HG03135 (cell line): ENCODE results near the gene PRKN.

ENCODE experiments used
- ATAC-seq: cut with Tn5 transposase; IDR thresholded peaks from one replicate; pipeline ENCODE4 v1.9.1; 2021; ENCODE audit warnings: mild to moderate bottlenecking, moderate library complexity; ENCODE audit not compliant: unreplicated experiment

The PRKN gene

DNA sequence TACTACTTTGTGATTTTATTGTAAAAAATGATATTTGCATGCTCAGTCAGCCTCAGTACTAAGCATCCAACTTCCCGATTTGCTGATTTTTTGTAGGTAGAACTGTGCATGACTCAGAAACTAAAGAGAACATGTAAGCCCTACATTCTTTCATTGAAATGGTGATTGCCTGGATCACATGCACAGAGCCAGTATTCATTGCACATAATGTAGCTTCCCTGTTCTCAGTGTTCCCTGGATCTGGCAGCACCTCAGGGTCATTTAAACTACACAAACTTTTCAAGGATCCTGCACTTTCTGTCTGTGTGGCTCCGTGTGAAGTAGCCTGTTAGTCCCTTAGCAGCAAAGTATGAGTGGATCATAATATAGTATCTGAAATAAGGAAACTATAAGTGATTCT, 1030.8 kb downstream of the PRKN start:
- ATAC-seq, result no peak

DNA sequence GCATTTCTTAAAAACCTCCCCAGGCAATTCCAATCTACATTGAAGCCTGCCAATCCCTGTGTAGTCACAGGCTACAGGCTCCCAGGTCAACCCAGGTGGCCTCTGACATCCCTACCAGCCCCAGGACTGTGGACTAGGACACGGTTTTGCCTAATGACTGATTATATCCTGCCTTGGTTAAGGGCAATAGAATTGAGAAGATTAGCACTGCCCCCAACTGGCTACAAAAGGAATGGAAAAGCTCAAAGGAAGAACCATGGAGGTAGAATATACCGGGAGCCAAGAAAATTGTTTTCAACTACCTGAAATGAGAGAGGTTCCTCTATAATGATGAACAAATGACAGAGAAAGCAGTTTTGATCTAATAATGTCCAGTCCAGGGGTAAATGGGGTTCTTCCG, 1032.6 kb downstream of the PRKN start:
- ATAC-seq, result no peak

DNA sequence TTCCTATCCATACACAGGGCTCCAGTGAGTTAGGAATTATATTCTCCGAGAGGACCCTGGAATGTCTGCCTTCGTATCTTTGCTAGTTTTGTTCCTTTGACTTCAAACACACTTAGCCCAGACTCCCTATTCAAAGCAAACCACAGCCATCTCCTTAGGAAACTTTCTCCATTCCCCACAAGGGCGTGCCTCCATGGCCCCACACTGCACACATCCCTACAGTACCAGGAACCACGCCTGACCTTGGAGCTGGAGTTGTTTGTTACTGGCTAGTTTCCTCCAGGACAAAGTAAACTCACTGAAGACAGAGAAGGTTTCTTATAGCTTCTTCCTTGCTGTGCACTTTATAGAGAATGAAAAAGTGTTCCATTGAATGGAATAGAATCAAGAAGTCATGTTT, 1040.9 kb downstream of the PRKN start:
- ATAC-seq, result no peak

DNA sequence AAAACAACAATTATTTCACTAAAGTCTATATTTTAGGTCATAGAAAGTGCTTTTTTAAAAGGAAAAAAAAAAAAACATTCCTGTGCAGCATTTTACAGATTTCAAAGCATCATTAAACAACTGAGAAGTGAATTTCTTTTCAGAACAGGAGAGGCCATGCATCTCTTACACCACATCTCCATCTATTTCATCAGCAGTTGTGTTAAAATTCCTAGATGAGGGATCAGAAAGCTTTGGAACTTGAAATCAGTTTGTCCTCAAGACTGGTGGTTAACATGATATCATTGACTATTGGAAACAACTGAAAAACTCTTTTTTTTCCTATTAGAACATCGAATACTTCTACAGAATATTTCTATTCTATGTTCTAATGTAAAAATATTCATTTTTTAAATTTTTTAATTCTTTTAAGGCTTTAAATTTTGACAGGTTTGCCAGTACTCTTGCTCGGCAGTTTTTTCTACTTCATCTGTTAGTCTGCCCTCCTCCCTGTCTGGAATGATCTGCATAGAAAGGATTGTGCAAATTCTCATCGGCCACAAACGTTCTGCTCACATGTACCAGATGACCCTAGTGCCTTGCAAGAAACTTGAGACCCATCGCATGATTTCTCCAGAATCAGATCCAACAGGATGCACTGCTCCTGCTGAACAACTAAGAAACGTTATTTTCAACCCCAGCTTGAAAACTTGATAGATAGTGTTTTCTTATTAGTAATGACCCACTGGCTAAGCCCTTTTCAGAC, 1042.7 kb downstream of the PRKN start:
- no peak for ATAC-seq

DNA sequence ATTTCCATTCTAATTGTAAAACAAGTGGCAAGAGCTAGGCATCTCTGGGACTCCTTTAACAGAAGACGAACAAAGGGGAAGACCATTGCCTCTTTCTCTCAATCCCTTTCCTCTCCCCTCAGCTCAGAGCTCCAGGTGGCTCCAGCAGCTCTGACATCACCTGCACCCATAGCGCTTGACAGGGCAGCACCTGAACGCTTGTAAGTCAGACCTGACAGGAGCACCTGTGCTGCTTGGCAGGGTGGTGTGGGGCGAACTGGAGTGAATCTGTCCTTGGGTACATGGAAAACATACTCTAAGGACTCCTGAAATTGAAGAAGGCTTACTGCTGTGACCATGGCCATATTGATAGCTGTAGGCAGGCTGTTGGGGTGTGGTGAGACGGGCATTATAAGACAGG, 1044.2 kb downstream of the PRKN start:
- no peak for ATAC-seq

DNA sequence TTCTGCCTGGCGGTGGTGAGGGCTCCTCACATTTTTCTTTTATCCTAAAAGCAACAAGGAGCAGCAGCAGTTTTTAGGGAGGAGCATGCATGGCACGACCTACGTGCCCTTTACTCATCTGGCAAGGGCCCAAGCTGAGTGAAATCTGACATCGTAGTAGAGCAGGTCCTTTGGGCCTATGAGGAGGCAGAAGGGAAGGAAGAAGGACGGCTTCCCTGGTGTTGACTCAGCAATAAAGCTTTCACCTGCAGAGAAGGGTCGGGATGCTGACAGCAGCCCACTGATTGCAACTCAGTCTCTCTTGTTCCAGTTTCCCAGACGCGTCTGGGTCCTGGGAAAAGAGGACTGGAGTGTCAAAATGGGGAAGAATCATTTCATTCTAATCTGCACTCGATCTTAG, 1044.6 kb downstream of the PRKN start:
- ATAC-seq, result no peak

DNA sequence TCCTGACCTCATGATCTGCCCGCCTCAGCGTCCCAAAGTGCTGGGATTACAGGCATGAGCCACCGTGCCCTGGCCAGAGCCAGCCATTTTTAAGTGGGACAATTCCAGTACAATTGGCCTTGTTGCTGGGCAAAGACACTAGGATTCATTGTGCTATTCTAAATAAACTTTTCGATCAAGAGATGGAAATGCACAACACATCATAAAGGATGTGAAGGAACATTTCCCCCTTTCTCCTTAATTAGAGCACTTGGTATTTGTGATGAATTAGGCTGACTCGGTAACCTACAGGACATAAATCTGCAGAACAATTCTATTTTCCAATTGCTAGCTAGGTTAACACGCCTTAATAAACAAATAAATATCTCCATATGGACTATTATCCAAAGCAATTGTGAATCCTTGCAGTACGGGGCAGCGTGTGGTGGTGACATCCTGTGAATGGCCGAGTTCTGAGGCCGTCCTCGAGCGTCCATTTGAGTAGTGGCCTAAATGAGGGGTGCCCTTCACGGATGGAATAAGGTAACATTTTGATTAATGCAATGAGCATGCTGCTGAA, 1047.5 kb downstream of the PRKN start:
- ATAC-seq, result no peak

DNA sequence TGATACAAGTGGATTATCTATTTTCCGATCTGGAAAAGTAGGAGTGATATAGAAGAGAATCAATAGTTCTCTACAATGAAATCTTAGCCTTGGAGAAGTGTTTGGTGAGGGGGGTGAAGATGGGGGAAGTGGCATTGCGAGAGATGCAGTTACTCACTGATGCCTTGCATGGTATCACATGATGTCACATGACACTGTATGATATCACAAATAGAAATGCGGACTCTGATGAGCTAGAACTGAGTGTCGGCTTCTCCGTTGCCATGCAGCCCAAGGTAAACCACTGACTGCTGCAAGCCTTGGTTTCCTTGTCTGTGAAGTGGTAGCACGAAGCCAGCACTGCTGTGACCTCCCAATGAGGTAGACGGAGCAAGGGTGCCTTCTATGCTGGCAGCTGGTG, 1050.4 kb downstream of the PRKN start:
- no peak for ATAC-seq

DNA sequence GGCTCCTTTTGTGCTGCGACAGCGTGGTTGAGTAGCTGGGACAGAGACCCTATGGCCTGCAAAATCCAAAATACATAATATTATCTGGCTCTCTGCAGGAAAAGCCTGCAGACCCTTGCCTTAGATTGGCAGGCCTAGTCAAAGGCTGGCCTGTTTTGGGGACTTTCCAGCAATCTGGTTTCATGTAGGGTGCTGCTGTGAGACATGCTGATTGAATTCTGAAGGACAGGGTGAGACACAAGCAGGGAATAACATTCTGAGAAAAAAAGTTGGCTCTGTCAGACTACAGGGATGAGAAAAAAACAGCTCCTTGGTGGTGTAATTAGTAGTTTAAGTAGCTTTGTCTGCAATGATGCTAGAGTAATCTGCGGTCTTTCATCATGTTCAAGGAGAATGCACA, 1051.0 kb downstream of the PRKN start:
- no peak for ATAC-seq

DNA sequence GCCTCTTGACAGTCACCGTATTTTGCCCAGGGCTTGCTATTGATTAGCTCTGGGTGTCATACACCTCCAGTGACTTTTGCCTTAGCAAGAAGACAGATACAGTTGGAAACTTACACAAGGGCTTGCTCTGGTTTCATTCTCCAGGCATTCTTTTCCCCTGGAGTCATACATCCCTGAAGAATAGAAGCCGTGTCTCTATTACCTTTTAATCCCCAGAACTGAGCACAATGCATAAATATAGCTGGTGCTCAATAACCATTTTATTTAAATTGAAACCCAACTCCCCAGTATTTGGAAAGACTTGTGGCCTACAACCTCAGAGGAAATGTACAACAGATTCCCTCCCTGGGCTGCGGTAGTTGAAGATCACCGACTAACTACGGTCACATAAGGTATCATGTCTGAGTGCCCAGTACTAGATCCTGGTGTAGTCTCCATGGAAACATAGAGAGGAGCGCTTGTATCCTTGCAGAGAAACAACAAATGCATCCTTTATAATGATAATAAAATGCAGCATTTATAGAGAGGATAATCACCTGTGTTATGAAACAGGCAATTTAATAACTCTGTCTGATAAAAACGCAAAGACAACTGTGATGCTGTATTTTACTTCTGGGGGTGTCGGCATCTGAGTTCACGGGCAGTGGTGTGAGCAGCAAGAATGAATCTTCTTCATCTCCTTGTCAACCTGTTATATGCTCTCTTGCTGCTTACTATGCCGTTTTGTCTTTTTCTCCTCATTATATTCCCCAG, 1052.5 kb downstream of the PRKN start:
- no peak for ATAC-seq

DNA sequence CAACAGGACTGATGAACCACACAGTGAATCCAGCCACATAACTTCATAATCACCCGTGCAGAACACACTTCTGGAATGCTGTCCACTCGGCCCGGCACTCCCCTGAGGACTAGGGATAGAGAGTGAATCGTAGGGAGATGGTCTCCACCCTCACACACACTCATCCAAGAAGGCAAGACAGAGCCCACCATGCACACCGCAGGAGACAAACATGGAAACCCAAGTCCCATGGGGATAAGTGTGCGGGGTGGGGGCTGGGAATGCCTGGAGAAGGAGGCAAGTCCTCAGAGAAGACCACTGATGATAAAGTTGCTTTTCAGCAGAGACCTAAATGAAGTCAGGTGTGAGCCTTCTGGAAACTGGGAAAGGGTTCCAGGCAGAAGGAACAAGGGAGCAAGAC, 1054.5 kb downstream of the PRKN start:
- no peak for ATAC-seq

DNA sequence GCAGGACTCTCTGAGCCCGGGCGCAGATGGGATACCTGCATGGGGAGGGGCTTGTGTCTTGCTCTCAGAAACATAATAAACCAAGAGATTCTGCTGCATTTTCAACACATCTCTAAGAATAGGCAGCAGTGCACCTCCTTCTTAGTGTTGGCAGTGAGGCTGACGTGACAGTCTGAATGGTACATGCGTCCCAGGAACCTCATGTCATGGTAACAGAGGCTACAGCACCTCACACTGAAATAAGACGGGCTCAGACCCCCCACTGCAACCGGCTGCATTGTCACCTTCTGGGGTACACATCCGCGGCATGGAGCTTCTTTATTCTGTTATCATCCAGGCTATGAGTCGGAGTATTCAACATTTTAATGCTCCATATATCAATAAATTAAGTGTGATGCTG, 1056.4 kb downstream of the PRKN start:
- ATAC-seq, result no peak

DNA sequence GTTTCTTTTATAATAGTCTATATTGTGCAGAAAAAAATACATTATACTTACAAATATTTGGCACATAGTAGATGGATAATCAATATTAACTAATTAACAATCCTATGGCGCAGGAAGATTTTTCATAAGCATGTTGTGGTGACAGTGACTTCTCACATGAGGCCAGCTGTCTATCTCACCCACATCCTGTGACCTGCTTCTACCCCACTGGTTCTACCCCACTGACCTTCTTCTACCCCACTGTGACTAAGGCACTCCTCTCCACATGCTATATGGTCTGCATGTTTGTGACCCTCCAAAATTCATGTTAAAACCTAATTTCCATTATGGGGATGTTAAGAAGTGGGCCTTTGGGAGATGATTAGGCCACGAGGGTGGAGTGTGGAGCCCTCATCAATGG, 1058.9 kb downstream of the PRKN start:
- no peak for ATAC-seq

DNA sequence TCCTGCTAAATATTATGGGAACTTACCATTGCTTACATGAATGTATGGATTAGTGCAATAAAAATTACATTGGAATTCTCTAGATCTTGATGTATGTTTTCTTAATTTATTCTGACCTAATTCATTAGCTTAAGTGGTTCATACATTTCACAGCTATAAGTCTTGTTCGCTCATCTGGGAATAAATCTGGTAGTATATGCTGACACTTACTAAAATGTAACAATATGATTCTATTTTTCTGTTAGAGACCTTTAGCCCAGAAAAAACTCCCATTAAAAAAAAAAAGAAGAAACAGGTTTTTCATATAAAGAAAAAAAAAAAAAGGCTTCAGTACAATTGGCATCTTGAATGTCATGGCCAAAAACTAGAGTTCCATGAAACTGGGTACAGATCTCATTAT, 1059.6 kb downstream of the PRKN start:
- ATAC-seq, result no peak

DNA sequence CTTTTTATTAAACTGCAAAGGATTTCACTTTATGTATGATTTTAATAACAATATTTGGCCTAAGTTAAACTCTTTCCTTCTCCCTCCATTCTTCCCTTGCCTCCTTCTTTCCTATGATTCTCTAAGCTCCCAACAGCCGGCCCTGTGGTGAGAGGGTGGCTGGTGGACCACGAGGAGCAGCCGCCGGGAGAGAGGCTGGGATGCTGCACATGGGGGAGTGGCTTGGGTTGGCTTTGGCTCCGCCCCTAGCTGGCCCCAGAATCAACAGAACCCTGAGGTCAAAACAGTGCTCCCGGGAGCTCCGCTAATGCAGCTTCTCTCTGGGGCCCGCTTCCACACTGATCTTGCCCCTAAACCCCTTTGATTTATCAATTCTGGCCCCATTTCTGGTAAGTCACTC, 1063.9 kb downstream of the PRKN start:
- ATAC-seq, result no peak

DNA sequence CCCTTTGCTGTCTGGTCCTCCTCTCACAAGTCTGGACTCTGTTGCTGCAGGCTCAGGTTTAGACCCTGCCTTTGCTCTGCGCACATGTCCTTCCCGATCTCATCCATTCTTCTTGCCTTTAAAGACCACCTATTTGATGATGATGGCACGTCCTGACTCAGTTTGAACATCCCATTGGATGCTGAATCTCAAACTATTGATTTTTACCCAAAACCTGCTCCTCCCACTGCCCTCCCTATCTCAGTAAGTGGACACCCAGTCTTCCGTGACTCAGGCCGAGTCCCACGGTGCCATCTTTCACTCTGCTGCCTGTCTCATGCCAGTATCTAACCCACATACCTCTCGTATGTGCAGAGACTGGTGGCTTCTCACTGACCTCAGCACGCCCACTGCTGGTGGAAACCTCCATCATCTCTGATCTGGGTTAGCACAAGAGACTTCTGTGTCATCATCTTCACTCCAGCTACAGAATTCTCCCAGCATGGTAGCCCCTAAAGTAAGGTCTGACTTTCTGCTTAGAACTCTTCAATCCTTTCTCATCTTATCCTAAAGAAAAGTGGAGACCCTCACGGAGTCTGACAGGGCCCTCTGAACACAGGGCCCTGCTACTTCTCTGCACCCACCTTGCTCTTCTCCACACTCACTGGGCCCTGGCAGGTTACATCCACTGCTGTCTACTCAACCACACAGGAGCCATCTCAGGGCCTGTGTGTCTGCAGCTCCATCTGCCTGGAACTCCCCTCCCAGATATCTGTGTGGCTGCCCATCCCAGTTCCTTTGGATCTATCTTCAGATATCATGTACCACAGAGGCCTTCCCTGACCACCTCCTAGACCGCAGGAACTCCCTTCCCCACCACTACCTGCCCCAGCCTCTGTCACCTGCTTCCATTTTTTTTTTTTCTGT, 1066.6 kb downstream of the PRKN start:
- no peak for ATAC-seq

DNA sequence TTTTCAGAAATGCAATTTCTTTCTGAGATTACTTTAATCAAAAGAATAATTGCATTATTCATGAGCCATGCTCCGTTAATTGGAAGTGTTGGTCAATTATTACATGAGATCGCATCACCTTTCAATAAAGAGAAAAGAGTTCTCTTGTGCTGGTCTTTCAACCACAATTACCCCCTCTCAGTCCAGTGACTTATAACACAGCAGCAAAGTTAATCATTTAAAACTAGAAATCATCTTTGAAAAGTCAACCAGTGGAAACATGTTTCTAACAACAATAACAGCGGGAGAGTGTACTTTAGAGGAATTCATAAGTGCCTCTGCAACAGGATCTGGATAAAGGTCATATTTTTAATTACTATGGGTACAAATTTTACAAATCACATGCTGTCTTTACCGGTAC, 1069.4 kb downstream of the PRKN start:
- ATAC-seq, result no peak

DNA sequence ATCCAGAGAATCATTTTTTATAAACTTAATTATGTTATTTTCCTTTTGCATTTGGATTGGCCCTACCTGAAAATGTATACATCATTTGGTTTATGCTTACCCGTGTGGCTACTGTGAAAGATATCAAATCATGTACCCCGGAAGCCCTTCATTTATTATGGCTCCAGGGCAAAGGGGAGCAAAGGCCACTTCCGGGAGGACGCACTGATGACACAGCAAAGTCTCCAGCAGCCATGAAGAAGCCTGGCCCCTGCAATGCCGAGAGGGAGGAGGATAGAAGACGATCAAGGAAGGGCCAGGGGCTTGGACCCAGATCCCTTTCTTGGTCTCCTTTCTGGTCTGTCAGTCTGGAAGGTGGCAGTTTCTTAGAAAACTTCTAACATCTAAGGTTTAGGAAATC, 1073.4 kb downstream of the PRKN start:
- no peak for ATAC-seq

DNA sequence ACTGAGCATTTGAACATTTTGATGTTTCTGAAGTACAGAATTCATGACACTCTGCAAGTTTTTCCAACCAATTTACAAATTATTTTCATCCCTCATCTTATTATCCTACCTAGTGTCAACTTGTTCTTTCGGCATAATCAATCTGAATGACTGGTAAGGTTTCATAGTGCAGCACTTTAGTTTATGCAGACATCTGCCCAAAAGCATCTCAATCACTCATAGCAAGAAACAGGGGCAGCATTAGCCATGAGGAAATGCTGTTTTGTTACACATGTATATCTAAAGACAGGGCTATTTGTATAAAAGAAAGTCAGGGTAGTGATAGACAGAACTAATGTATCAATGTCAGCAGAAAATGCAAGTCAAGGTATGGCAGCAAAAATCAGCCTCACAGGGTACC, 1075.6 kb downstream of the PRKN start:
- no peak for ATAC-seq

DNA sequence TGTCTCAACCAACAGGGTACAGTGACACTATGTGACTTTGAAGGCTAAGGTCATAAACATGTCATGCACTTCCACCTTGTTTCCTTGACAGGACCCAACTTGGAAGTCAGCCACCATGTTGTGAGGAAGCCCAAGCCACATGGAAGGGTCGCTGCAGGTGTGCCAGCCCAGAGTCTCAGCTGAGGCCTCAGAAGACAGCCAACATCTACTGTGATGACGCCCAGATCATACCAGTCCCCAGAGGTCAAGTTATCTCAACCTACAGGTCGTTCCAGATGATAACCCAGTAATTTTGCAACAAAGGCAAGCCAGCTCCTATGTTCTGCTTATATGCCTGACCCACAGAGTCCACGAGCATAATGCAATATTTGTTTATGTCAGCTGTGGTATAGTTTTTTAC, 1077.7 kb downstream of the PRKN start:
- ATAC-seq, result no peak

DNA sequence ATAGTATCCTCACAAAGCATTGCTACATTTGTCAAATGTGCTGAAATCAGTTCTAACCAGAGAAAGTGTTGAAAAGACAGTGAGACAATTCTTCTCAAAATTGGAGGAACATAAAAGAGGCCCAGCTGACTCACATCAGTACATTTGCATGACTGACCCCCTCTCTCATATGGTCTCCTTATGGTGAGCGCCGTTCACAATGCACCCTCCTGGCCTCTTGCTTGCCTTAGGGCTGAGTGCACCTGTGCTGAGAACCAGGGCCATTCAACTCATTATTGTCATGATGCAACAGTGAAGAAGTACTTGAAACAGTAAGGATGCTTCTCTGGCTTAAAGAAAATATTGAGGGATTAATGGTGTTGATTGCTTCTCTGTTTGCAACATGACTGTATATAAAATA, 1078.5 kb downstream of the PRKN start:
- ATAC-seq, result no peak
